ENCODE data around the gene ZNF358.

Gene ZNF358

GRCh38 chr19:7489609-7490044, 26.3 kb upstream of the ZNF358 start:
- DNase-seq (ENCODE audit: low read depth), result no peak

DNA sequence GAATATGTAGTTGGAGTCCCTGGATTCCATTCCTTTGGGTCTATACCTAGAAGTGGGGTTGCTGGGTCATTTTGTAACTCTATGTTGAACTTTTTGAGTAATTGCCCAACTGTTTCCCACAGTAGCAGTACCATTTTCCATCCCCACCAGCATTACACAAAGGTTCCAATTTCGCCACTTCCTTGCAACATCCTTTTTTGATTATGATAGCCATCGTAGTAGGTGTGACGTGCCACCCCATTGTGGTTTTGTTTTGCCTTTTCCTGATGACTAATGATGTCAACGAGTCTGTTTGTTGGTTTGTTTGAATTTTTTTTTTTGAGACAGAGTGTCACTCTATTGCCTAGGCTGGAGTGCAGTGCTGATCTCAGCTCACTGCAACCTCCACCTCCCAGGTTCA, 23.8 kb upstream of the ZNF358 start:
- DNase-seq (ENCODE audit: low read depth), result no peak

- DNase-seq (ENCODE audit: low read depth), result no peak
Observed at GRCh38 chr19:7492558-7492957, 23.3 kb upstream of the ZNF358 start.

DNA sequence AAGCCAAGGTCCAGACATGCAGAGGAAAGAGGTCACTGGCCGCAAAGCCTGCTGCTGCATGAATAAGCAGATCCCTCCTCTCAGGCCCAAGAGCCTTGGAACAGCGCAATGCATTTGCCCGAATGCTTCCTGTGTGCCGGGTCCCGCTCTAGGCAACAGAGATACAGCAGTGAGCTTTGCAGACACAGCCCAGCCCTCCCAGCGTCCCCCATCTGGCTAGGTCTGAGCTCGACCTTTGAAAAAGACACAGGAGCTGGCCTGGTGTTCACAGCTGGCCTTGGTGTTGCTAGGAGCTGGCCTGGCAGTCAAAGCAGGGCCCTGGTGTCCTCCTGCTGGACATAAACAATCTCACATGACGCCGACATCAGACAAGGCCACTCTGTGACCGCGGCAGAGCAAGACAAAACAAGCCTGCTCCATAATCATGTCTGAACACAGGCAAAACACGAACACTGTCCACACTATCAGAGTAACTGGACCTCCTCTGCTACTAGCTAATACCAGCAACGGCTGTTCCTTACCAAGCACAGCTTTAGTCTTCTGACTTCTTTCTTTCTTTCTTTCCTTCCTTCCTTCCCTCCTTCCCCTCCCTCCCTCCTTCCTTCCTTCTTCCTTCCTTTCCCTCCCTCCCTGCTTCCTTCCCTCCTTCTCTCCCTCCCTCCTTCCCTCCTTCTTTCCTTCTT, 21.3 kb upstream of the ZNF358 start:
- DNase-seq (ENCODE audit: low read depth), result no peak

- no peak for DNase-seq (ENCODE audit: low read depth)
Observed at GRCh38 chr19:7497292-7497691, 18.6 kb upstream of the ZNF358 start.

- no peak for DNase-seq (ENCODE audit: low read depth)
Observed at GRCh38 chr19:7500811-7501450, 15.0 kb upstream of the ZNF358 start.

GRCh38 chr19:7502552-7502951, 13.4 kb upstream of the ZNF358 start:
- DNase-seq (ENCODE audit: low read depth), result no peak

DNA sequence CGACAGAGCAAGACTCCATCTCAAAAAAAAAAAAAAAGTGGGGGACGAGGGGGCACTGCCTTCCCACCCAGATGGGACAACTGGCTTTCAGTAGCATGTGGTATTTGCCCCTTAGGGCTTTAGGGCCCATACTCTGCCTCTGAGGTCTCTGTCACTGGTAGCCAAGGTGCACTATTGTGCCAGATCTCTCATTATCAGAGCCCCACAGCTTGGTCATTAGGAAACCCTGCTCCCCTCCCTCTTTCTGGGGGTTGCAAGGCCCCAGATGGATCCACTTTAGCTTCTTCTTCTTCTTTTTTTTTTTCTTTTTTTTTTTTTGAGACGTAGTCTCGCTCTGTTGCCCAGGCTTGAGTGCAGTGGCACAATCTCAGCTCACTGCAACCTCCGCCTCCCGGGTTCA, 11.2 kb upstream of the ZNF358 start:
- DNase-seq (ENCODE audit: low read depth), result no peak

- DNase-seq (ENCODE audit: low read depth), result no peak
Observed at GRCh38 chr19:7505288-7505681, 10.6 kb upstream of the ZNF358 start.

DNA sequence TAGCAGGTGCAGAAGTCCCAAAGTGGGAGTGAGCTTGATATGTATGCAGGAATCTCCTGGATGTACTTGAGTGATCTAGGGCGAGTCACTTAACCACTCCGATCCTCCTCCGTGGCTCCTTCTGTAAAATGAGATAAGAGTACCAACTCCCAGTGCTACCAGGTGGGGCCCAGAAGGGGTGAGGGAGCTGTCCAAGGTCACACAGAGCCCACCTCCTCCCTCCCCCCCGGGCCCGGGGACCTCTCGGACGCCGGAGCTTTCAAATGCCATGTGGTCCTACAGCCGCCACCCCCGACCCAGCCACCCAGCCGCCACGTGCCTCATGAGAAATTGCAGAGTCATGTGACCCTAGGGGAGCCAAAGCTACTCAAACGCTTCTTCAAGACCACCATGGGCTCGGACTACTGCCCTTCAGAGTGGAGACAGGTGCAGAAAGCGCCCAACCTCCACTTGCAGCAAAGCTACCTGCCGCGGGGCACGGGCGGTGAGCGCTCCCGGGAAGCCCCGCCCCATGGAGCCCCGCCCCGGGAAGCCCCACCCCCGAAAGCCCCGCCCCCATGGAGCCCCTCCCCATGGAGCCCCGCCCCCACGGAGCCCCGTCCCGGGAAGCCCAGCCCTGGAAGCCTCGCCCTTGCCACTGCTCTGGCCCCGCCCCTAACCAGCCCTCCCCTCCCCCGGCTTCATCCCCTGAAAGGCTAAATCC, 10.1 kb upstream of the ZNF358 start:
- no peak for DNase-seq (ENCODE audit: low read depth)

GRCh38 chr19:7506385-7507328, 9.2 kb upstream of the ZNF358 start:
- DNase-seq (ENCODE audit: low read depth), result no peak

DNA sequence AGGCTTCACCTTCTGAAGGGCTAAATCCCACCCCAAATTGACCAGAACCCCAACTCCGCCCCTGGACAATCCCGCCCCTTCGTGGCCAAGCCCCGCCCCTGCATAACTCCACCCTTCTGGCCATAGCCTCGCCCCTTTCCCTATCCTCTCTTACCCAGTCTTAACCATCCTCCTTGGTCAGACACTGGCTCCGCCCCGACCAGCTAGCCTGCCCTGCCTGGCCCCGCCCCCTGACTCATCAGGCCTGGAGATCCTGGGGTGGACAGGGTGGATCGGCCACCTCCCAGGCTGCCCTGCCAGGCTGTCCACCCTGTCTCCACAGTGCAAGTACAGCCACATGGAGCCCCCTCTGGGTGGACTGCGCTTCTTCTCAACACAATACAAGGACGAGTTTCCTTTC, 8.0 kb upstream of the ZNF358 start:
- DNase-seq (ENCODE audit: low read depth), result no peak

DNA sequence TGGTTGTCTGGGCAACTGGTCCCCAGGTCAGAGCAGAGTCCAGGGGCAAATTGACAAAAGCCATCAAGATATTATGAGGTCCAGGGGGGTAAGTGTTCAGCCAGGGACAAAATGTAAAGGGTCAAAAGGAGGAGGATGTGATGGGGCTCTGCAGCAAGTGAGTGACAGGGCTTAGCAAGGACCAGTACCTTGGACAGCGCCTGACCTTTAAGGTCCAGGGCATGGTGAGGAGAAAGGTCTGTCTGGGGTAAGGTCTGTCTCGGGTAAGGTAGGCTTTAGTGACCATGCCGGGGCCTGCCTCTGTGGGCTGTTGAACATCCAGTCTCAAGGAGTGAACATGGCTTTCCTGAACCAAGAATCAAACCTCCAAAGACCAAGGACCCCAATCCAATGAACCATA, 6.3 kb upstream of the ZNF358 start:
- DNase-seq (ENCODE audit: low read depth), result no peak

DNA sequence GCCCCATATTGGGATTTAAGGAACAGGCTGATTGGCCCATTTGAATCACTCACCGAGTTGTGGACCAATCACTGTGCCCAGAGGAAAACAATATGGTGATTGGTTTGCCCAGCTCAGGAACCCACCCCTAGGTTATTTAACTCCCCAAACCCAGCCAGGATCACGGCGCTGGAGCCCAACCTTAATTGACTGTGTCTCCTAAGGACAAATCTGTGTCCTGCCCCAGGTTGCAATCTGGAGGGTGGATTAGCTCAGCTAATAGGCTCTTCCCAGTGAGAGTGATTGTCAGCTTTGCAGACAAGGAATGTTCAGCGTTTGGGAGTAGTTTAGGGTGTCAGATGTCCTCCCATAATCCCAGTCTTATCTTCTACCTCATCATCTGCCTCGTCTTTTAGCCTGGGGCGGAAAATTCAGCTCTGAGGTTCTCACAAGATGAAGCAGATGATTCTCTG, 3.5 kb upstream of the ZNF358 start:
- no peak for DNase-seq (ENCODE audit: low read depth)

GRCh38 chr19:7513809-7514642, 1.9 kb upstream of the ZNF358 start:
- DNase-seq (ENCODE audit: low read depth), result no peak

DNA sequence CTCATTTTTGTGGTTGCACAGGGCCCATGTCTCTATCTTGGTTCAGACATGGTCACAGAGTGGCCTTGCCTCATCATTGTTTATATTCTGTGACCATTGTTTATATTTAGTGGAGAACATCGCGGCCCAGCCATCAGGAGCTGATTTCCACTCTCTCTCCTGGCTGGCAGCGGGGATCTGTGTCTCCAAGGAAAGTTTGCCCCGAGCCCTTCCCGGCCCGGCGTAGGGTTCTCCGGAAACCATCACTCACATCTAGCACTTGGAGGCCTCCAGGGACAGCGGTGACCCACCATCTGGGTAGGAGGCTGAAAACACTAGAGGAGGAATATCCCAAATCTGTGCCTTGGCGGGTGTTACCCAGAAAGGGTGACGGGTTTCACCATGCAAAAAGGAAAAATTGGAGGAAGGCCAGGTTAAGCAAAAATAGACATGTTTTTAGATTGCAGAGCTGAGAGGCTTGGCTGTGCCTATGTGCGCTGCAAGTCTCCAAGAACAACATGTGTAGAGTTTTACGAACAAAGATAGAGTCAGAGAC, 726 bp upstream of the ZNF358 start:
- no peak for DNase-seq (ENCODE audit: low read depth)

DNA sequence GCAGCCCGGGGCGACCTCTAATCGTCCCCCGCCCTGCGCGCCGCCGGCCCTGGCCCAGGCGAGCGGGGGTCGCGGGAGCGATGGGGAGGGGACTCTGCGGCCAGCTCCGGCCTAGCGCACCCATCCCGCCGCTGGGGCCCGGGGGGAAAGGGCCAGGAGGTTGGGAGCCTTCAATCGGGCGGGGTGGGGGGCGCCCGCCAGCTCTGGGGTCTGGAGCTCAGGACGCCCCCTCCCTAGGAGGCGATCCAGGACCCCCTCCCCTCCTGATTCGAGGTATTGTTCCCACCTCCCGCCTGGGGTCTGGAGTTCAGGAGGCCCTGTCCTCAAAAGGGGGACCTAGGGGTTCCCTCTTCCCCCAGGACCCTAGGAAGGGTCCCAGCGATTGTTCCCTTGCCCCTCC, 430 bp downstream of the ZNF358 start:
- no peak for DNase-seq (ENCODE audit: low read depth)

- DNase-seq (ENCODE audit: low read depth), result no peak
Observed at GRCh38 chr19:7516878-7517277, 975 bp downstream of the ZNF358 start.

DNA sequence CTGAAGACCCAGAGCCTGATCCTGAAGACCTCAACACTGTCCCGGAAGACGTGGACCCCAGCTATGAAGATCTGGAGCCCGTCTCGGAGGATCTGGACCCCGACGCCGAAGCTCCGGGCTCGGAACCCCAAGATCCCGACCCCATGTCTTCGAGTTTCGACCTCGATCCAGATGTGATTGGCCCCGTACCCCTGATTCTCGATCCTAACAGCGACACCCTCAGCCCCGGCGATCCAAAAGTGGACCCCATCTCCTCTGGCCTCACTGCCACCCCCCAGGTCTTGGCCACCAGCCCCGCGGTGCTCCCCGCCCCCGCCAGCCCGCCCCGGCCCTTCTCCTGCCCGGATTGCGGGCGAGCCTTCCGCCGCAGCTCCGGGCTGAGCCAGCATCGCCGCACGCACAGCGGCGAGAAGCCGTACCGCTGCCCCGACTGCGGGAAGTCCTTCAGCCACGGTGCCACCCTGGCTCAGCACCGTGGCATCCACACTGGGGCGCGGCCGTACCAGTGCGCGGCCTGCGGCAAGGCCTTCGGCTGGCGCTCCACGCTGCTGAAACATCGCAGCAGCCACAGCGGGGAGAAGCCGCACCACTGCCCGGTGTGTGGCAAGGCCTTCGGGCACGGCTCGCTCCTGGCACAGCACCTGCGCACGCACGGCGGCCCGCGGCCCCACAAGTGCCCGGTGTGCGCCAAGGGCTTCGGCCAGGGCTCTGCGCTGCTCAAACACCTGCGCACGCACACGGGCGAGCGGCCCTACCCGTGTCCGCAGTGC, 3.6 kb downstream of the ZNF358 start:
- DNase-seq (ENCODE audit: low read depth), result no peak

Data from T follicular helper cell (primary cell).